Natural killer cell (primary cell): ENCODE data around the gene GPM6B. TPM values are rescaled to one million over a fixed set of nuclear protein-coding genes. Genes with fewer than 3 reads are reported as not detected.

Experiments used
- ATAC-seq, 3 donors: fragments of 150-1000 bp in 2 of 3; fragments of 200-7000 bp in 1 of 3; cut with Tn5 transposase; 1 replicate in 1 of 3; 2 replicates in 2 of 3; pipeline ENCODE4 v1.10.0; 2021; ENCODE audit warnings: mild to moderate bottlenecking in 2 of 3, moderate library complexity in 2 of 3
- DNase-seq, 2 donors: peaks; one replicate each; pipeline versions ENCODE4 v3.0.0 to v3.0.0-alpha.2; 2013 to 2021; ENCODE audit warnings: mixed read lengths in 1 of 2
- H3K27ac ChIP-seq: one replicate; pipeline ENCODE4 v1.5.1; 2013; ENCODE audit warnings: mild to moderate bottlenecking, low read length
- H3K27me3 ChIP-seq: one replicate; pipeline ENCODE4 v1.6.1; 2013; ENCODE audit warnings: low read length; ENCODE audit not compliant: control insufficient read depth, insufficient read depth
- H3K36me3 ChIP-seq: one replicate; pipeline ENCODE4 v1.6.1; 2013; ENCODE audit warnings: low read length; ENCODE audit not compliant: control insufficient read depth, insufficient read depth
- H3K4me1 ChIP-seq: one replicate; pipeline ENCODE4 v1.6.1; 2013; ENCODE audit warnings: low read length; ENCODE audit not compliant: control insufficient read depth, insufficient read depth
- H3K4me3 ChIP-seq: one replicate; pipeline ENCODE4 v1.5.1; 2013; ENCODE audit warnings: low read length
- H3K9me3 ChIP-seq: one replicate; pipeline ENCODE4 v1.6.1; 2013; ENCODE audit warnings: low read length; ENCODE audit not compliant: control insufficient read depth, insufficient read depth
- H3K27ac Mint-ChIP-seq, 2 donors: one replicate each; pipeline ENCODE4 v1.8.0; 2022; ENCODE audit warnings: mild to moderate bottlenecking in 2 of 2, mixed read lengths in 2 of 2, moderate library complexity in 1 of 2
- H3K27me3 Mint-ChIP-seq, 2 donors: one replicate each; pipeline ENCODE4 v1.8.0; 2022; ENCODE audit warnings: low read depth in 2 of 2, mixed read lengths in 2 of 2
- H3K36me3 Mint-ChIP-seq: one replicate; pipeline ENCODE4 v1.8.0; 2022; ENCODE audit warnings: mixed read lengths
- H3K4me1 Mint-ChIP-seq, 2 donors: one replicate each; pipeline ENCODE4 v1.8.0; 2022; ENCODE audit warnings: mixed read lengths in 2 of 2
- H3K4me3 Mint-ChIP-seq: one replicate; pipeline ENCODE4 v1.8.0; 2022; ENCODE audit warnings: mild to moderate bottlenecking, moderate library complexity, mixed read lengths
- H3K9me3 Mint-ChIP-seq, 2 donors: one replicate each; pipeline ENCODE4 v1.8.0; 2022; ENCODE audit warnings: mixed read lengths in 2 of 2
- CTCF ChIP-seq: fragments of 200-600 bp; IDR thresholded peaks from one replicate; pipeline ENCODE4 v1.8.0; 2022; ENCODE audit warnings: antibody characterized with exemption
- WGBS: methylation state at CpG from one replicate; pipeline ENCODE4 v1.1.7; 2013; ENCODE audit warnings: missing lambda C conversion rate; ENCODE audit not compliant: insufficient coverage; 5-methylcytosine and 5-hydroxymethylcytosine counted together
- intact Hi-C: fragments of 100-400 bp; cut with micrococcal nuclease; formaldehyde crosslinking; loops from one replicate; pipeline ENCODE4 v1.14.2; 2022
- total RNA-seq, 4 donors: library from RNA; stranded (reverse); fragments of 120-200 nt in 1 of 4; gene quantifications; one replicate each; pipeline versions ENCODE4 v1.2.3 to v1.2.4, GENCODE V29; 2013 to 2022

GPM6B gene
- total RNA-seq, 3 donors from 2014 or later (not counting 1 experiment from before 2014, with no cell fraction given): not detected

- Histone ChIP-seq H3K27me3 (no peaks in the 10 kb centered on the region), H3K27ac (no peak overlapping the region), H3K4me1 (peaks cover 3% of the 10 kb centered on the region), H3K4me3 (no peak overlapping the region), H3K9me3 (no peaks in the 10 kb centered on the region), H3K36me3 (no peaks in the 10 kb centered on the region)
- Mint-ChIP-seq H3K4me1 (peaks cover 0 to 13% of the 10 kb centered on the region in 2 donors), H3K27me3 (no peaks in the 10 kb centered on the region), H3K36me3 (no peaks in the 10 kb centered on the region), H3K4me3 (no peak overlapping the region), H3K27ac (peak overlapping the region in 1 of 2 donors; percentile 8), H3K9me3 (no peaks in the 10 kb centered on the region)
- no peak for TF ChIP-seq CTCF
- DNase-seq (no peak), ATAC-seq (no peak)
- intact Hi-C loops: no loop called here
- 67% methylated on average over 3 of the region's 4 CpGs for WGBS
Observed at GRCh38 chrX:13797512-13797911, 19.4 kb downstream of the GPM6B start.

- Mint-ChIP-seq H3K4me3 (no peak overlapping the region), H3K9me3 (no peaks in the 10 kb centered on the region), H3K27ac (no peak overlapping the region), H3K27me3 (no peaks in the 10 kb centered on the region), H3K36me3 (no peaks in the 10 kb centered on the region), H3K4me1 (peaks cover 0 to 13% of the 10 kb centered on the region in 2 donors)
- H3K4me3 ChIP-seq: no peak overlapping the region
- no peaks in the 10 kb centered on the region for H3K27me3 ChIP-seq
- H3K4me1 ChIP-seq: peaks cover 3% of the 10 kb centered on the region
- no peaks in the 10 kb centered on the region for H3K36me3 ChIP-seq
- ATAC-seq (no peak), DNase-seq (no peak)
- TF ChIP-seq CTCF: no peak
- no peaks in the 10 kb centered on the region for H3K9me3 ChIP-seq
- H3K27ac ChIP-seq: no peak overlapping the region
- 83% methylated on average over 4 of the region's 10 CpGs for WGBS
- intact Hi-C loops: no loop called here
Observed at GRCh38 chrX:13794417-13794816, 22.5 kb downstream of the GPM6B start.

- Histone ChIP-seq H3K4me1 (peaks cover 3% of the 10 kb centered on the region), H3K27ac (no peak overlapping the region), H3K4me3 (no peak overlapping the region), H3K36me3 (no peaks in the 10 kb centered on the region), H3K9me3 (no peaks in the 10 kb centered on the region), H3K27me3 (no peaks in the 10 kb centered on the region)
- H3K9me3 Mint-ChIP-seq: no peaks in the 10 kb centered on the region
- intact Hi-C loops: no loop called here
- no peak for ATAC-seq
- no peak overlapping the region for H3K27ac Mint-ChIP-seq
- DNase-seq: no peak
- no peaks in the 10 kb centered on the region for H3K36me3 Mint-ChIP-seq
- no peaks in the 10 kb centered on the region for H3K27me3 Mint-ChIP-seq
- 86% methylated on average over 1 of the region's 2 CpGs for WGBS
- TF ChIP-seq CTCF: no peak
- H3K4me1 Mint-ChIP-seq: peaks cover 0 to 13% of the 10 kb centered on the region in 2 donors
- no peak overlapping the region for H3K4me3 Mint-ChIP-seq
Observed at GRCh38 chrX:13793897-13794296, 23.0 kb downstream of the GPM6B start.

- Mint-ChIP-seq H3K27ac (no peak overlapping the region), H3K4me3 (no peak overlapping the region), H3K36me3 (no peaks in the 10 kb centered on the region), H3K4me1 (no peaks in the 10 kb centered on the region), H3K27me3 (no peaks in the 10 kb centered on the region), H3K9me3 (no peaks in the 10 kb centered on the region)
- no peaks in the 10 kb centered on the region for H3K9me3 ChIP-seq
- no peak for ATAC-seq
- no peaks in the 10 kb centered on the region for H3K4me1 ChIP-seq
- no peaks in the 10 kb centered on the region for H3K27me3 ChIP-seq
- DNase-seq: no peak
- WGBS: 87% methylated on average over 2 of the region's 2 CpGs
- intact Hi-C loops: no loop called here
- no peak overlapping the region for H3K4me3 ChIP-seq
- no peak overlapping the region for H3K27ac ChIP-seq
- H3K36me3 ChIP-seq: no peaks in the 10 kb centered on the region
- TF ChIP-seq CTCF: no peak
Observed at GRCh38 chrX:13791559-13791958, 25.3 kb downstream of the GPM6B start.
